ENCODE data around the gene CCT4.
"Not testable (repeated sequence)": the region's sequence is repeated elsewhere in the genome, so short reads cannot be mapped to it uniquely, and the experiment has no call there.

CCT4 gene

GRCh38 chr2:61909116-61909515 lies 20.7 kb upstream of the CCT4 start:
- no peak for TF ChIP-seq JUND (IDR thresholded peaks at IDR 0.05; ENCODE audit: low read depth)
- in situ Hi-C loops (cut with HindIII; ENCODE audit: low pct_unique_long_range_greater_than_20kb, low sequenced_read_pairs), result no loop called here

GRCh38 chr2:61906186-61906470 lies 17.7 kb upstream of the CCT4 start:
- no peak for DNase-seq (ENCODE audit: low read depth in 1 of 2, low spot score in 1 of 2)
- in situ Hi-C loops (cut with HindIII; ENCODE audit: low pct_unique_long_range_greater_than_20kb, low sequenced_read_pairs), result no loop called here

More at GRCh38 chr2:61909116-61909515, 20.7 kb upstream of the CCT4 start:
- no peak for DNase-seq (ENCODE audit: low read depth in 1 of 2, low spot score in 1 of 2)

GRCh38 chr2:61905372-61906185 lies 17.1 kb upstream of the CCT4 start, which contains the start of gene COMMD1:
COMMD1 (plus strand) TSS chr2:61905674; CDS start chr2:61905679, 5 bp downstream.
- no peak for TF ChIP-seq JUND (IDR thresholded peaks at IDR 0.05; ENCODE audit: low read depth)
- peak; percentile 13 to 71 for DNase-seq (ENCODE audit: low read depth in 1 of 2, low spot score in 1 of 2)
- in situ Hi-C loops (cut with HindIII; ENCODE audit: low pct_unique_long_range_greater_than_20kb, low sequenced_read_pairs), result no loop called here

More at GRCh38 chr2:61906186-61906470, 17.7 kb upstream of the CCT4 start:
- TF ChIP-seq JUND (IDR thresholded peaks at IDR 0.05; ENCODE audit: low read depth), result no peak

- TF ChIP-seq JUND (IDR thresholded peaks at IDR 0.05; ENCODE audit: low read depth), result no peak
- in situ Hi-C loops (cut with HindIII; ENCODE audit: low pct_unique_long_range_greater_than_20kb, low sequenced_read_pairs), result no loop called here
- DNase-seq (ENCODE audit: low read depth in 1 of 2, low spot score in 1 of 2), result no peak
These were observed 11.8 kb upstream of the CCT4 start for GRCh38 chr2:61900281-61900680.

- peak in 1 of 2 experiments; percentile 40 for DNase-seq (ENCODE audit: low read depth in 1 of 2, low spot score in 1 of 2)
- in situ Hi-C loops (cut with HindIII; ENCODE audit: low pct_unique_long_range_greater_than_20kb, low sequenced_read_pairs), result no loop called here
- TF ChIP-seq JUND (IDR thresholded peaks at IDR 0.05; ENCODE audit: low read depth), result no peak
These were observed 10.4 kb upstream of the CCT4 start for GRCh38 chr2:61898810-61899209.

GRCh38 chr2:61887717-61888266 lies 664 bp downstream of the CCT4 start:
- in situ Hi-C loops (cut with HindIII; ENCODE audit: low pct_unique_long_range_greater_than_20kb, low sequenced_read_pairs), result no loop called here
- no peak for TF ChIP-seq JUND (IDR thresholded peaks at IDR 0.05; ENCODE audit: low read depth)

GRCh38 chr2:61885896-61886603 lies 2.4 kb downstream of the CCT4 start:
- TF ChIP-seq JUND (IDR thresholded peaks at IDR 0.05; ENCODE audit: low read depth), result no peak
- in situ Hi-C loops (cut with HindIII; ENCODE audit: low pct_unique_long_range_greater_than_20kb, low sequenced_read_pairs), result no loop called here
- DNase-seq (ENCODE audit: low read depth in 1 of 2, low spot score in 1 of 2), result no peak

More at GRCh38 chr2:61887717-61888266, 664 bp downstream of the CCT4 start:
- DNase-seq (ENCODE audit: low read depth in 1 of 2, low spot score in 1 of 2), result peak in 1 of 2 experiments; percentile 7

GRCh38 chr2:61882850-61883249 lies 5.6 kb downstream of the CCT4 start:
- DNase-seq (ENCODE audit: low read depth in 1 of 2, low spot score in 1 of 2), result no peak
- no peak for TF ChIP-seq JUND (IDR thresholded peaks at IDR 0.05; ENCODE audit: low read depth)
- in situ Hi-C loops (cut with HindIII; ENCODE audit: low pct_unique_long_range_greater_than_20kb, low sequenced_read_pairs), result no loop called here

GRCh38 chr2:61879351-61879750 lies 9.1 kb downstream of the CCT4 start:
- in situ Hi-C loops (cut with HindIII; ENCODE audit: low pct_unique_long_range_greater_than_20kb, low sequenced_read_pairs); DNase-seq (ENCODE audit: low read depth in 1 of 2, low spot score in 1 of 2): not testable (repeated sequence)

- DNase-seq (ENCODE audit: low read depth in 1 of 2, low spot score in 1 of 2), result no peak
- in situ Hi-C loops (cut with HindIII; ENCODE audit: low pct_unique_long_range_greater_than_20kb, low sequenced_read_pairs), result no loop called here
- no peak for TF ChIP-seq JUND (IDR thresholded peaks at IDR 0.05; ENCODE audit: low read depth)
These were observed 9.7 kb downstream of the CCT4 start for GRCh38 chr2:61878761-61879160.

- no peak for DNase-seq (ENCODE audit: low read depth in 1 of 2, low spot score in 1 of 2)
- TF ChIP-seq JUND (IDR thresholded peaks at IDR 0.05; ENCODE audit: low read depth), result no peak
- in situ Hi-C loops (cut with HindIII; ENCODE audit: low pct_unique_long_range_greater_than_20kb, low sequenced_read_pairs), result no loop called here
These were observed 10.7 kb downstream of the CCT4 start for GRCh38 chr2:61877571-61878245.

GRCh38 chr2:61876400-61876799 lies 12.1 kb downstream of the CCT4 start:
- in situ Hi-C loops (cut with HindIII; ENCODE audit: low pct_unique_long_range_greater_than_20kb, low sequenced_read_pairs), result no loop called here
- DNase-seq (ENCODE audit: low read depth in 1 of 2, low spot score in 1 of 2), result no peak
- TF ChIP-seq JUND (IDR thresholded peaks at IDR 0.05; ENCODE audit: low read depth), result no peak

GRCh38 chr2:61866482-61867089 lies 21.9 kb downstream of the CCT4 start:
- DNase-seq (ENCODE audit: low read depth in 1 of 2, low spot score in 1 of 2); in situ Hi-C loops (cut with HindIII; ENCODE audit: low pct_unique_long_range_greater_than_20kb, low sequenced_read_pairs): not testable (repeated sequence)

Measured in T47D (cell line).